B cell (primary cell): ENCODE results near the gene TELO2. TPM values are rescaled to one million over a fixed set of nuclear protein-coding genes. Genes with fewer than 3 reads are reported as not detected.

Source experiments
- ATAC-seq: fragments of 200-7000 bp; cut with Tn5 transposase; one replicate; pipeline ENCODE4 v1.10.0; 2021; ENCODE audit warnings: low read depth, mild to moderate bottlenecking, moderate number of reproducible peaks, moderate library complexity
- CTCF ChIA-PET: fragments of 350-600 bp; sonication (Branson Sonifier 250); formaldehyde crosslinking; loops from one replicate; lab custom pipeline; 2021; ENCODE audit warnings: antibody characterized with exemption, inconsistent platforms; lab: Charles Lee
- POLR2A ChIA-PET: fragments of 350-600 bp; sonication (Branson Sonifier 250); formaldehyde crosslinking; loops from one replicate; lab custom pipeline; 2021; ENCODE audit warnings: antibody characterized with exemption; lab: Charles Lee
- DNase-seq: peaks from one replicate; pipeline ENCODE4 v3.0.0; 2013
- H2AFZ ChIP-seq: 2 replicates; pipeline ENCODE4 v1.6.1; 2012; ENCODE audit warnings: mild to moderate bottlenecking, low read depth, low read length; ENCODE audit not compliant: insufficient read depth, poor library complexity, severe bottlenecking
- H3K27ac ChIP-seq, 2 donors: 1 replicate in 1 of 2; 2 replicates in 1 of 2; pipeline ENCODE4 v1.5.1; 2012 to 2013; ENCODE audit warnings: low read length in 2 of 2, mild to moderate bottlenecking in 2 of 2, moderate library complexity in 1 of 2
- H3K27me3 ChIP-seq, 4 experiments: fragments of 200-600 bp in 1 of 4; sonication (generic) in 1 of 4; replicated peaks in 1 of 4; 1 replicate in 2 of 4; 2 replicates in 2 of 4; pipeline versions ENCODE4 v1.6.1 to v1.7.0; 2013 to 2016; ENCODE audit warnings: low read length in 3 of 4, mild to moderate bottlenecking in 2 of 4, mixed read lengths in 1 of 4, moderate library complexity in 1 of 4; ENCODE audit not compliant: insufficient read depth in 4 of 4, control insufficient read depth in 3 of 4; ENCODE audit errors: control extremely low read depth in 1 of 4
- H3K36me3 ChIP-seq, 2 experiments: replicated peaks in 1 of 2; 1 replicate in 1 of 2; 2 replicates in 1 of 2; pipeline versions ENCODE4 v1.6.1 to v1.7.1; 2013; ENCODE audit warnings: low read length in 1 of 2; ENCODE audit not compliant: insufficient read depth in 2 of 2, control insufficient read depth in 1 of 2; ENCODE audit errors: control extremely low read depth in 1 of 2, extremely low read depth in 1 of 2
- H3K4me1 ChIP-seq, 2 donors: fragments of 200-600 bp in 1 of 2; sonication (generic) in 1 of 2; 1 replicate in 1 of 2; 2 replicates in 1 of 2; pipeline versions ENCODE4 v1.5.1 to v1.6.1; 2013 to 2017; ENCODE audit warnings: low read length in 2 of 2; ENCODE audit not compliant: control insufficient read depth in 2 of 2, insufficient read depth in 2 of 2
- H3K4me2 ChIP-seq: replicated peaks from 2 replicates; pipeline ENCODE3; 2012; ENCODE audit warnings: mild to moderate bottlenecking, low read depth, low read length; ENCODE audit not compliant: poor library complexity, severe bottlenecking
- H3K4me3 ChIP-seq, 5 experiments: fragments of 200-600 bp in 1 of 5; sonication (generic) in 1 of 5; 1 replicate in 3 of 5; 2 replicates in 2 of 5; pipeline versions ENCODE4 v1.5.1 to v1.7.0; 2011 to 2016; ENCODE audit warnings: low read length in 4 of 5, mild to moderate bottlenecking in 4 of 5, low read depth in 2 of 5, control low read depth in 1 of 5, moderate library complexity in 1 of 5; ENCODE audit not compliant: insufficient read depth in 1 of 5; ENCODE audit errors: control extremely low read depth in 1 of 5, extremely low read depth in 1 of 5
- H3K79me2 ChIP-seq: fragments of 200-600 bp; sonication (generic); one replicate; pipeline ENCODE4 v1.6.0; 2016; ENCODE audit warnings: low read length; ENCODE audit not compliant: control insufficient read depth, insufficient read depth
- H3K9ac ChIP-seq: fragments of 200-600 bp; sonication (generic); 2 replicates; pipeline ENCODE4 v1.6.1; 2017; ENCODE audit warnings: mild to moderate bottlenecking, low read length, moderate library complexity
- H3K9me3 ChIP-seq, 3 donors: one replicate each; pipeline versions ENCODE4 v1.6.1 to v1.7.1; 2013; ENCODE audit warnings: low read length in 2 of 3; ENCODE audit not compliant: control insufficient read depth in 2 of 3, insufficient read depth in 1 of 3; ENCODE audit errors: control extremely low read depth in 1 of 3
- H4K20me1 ChIP-seq: 2 replicates; pipeline ENCODE4 v1.6.0; 2012; ENCODE audit warnings: mild to moderate bottlenecking, low read length; ENCODE audit not compliant: insufficient read depth, control insufficient read depth, poor library complexity, severe bottlenecking
- H3K27ac Mint-ChIP-seq: one replicate; pipeline ENCODE4 v1.8.0; 2021; ENCODE audit warnings: mixed read lengths
- H3K27me3 Mint-ChIP-seq: one replicate; pipeline ENCODE4 v1.8.0; 2021; ENCODE audit warnings: mixed read lengths
- H3K4me1 Mint-ChIP-seq: one replicate; pipeline ENCODE4 v1.8.0; 2021; ENCODE audit warnings: mixed read lengths
- H3K4me3 Mint-ChIP-seq: one replicate; pipeline ENCODE4 v1.8.0; 2021; ENCODE audit warnings: mixed read lengths
- H3K9me3 Mint-ChIP-seq: one replicate; pipeline ENCODE4 v1.8.0; 2022; ENCODE audit warnings: mixed read lengths; ENCODE audit not compliant: insufficient read depth
- CTCF ChIP-seq: fragments of 200-600 bp; IDR thresholded peaks from one replicate; pipeline ENCODE4 v1.8.0; 2022; ENCODE audit warnings: antibody characterized with exemption, mild to moderate bottlenecking
- EZH2 ChIP-seq: IDR thresholded peaks from 2 replicates; pipeline ENCODE4 v1.6.1; 2012; ENCODE audit warnings: borderline replicate concordance, low read depth, mild to moderate bottlenecking, moderate library complexity, low read length; ENCODE audit not compliant: insufficient read depth, poor library complexity, severe bottlenecking
- WGBS: methylation state at CpG from one replicate; pipeline ENCODE4 v1.1.5; 2013; ENCODE audit warnings: missing lambda C conversion rate; ENCODE audit not compliant: insufficient coverage; 5-methylcytosine and 5-hydroxymethylcytosine counted together
- intact Hi-C: fragments of 100-400 bp; cut with micrococcal nuclease; formaldehyde crosslinking; loops from one replicate; pipeline ENCODE4 v1.10.0; 2022
- polyA plus RNA-seq: library from polyadenylated mRNA; depleted of rRNA; stranded (reverse); fragments of >200 nt; gene quantifications from 2 replicates; pipeline ENCODE4 v1.2.3, GENCODE V29; 2012
- total RNA-seq, 2 donors: library from RNA; stranded (reverse); fragments of 120-200 nt in 1 of 2; gene quantifications; 1 replicate in 1 of 2; 2 replicates in 1 of 2; pipeline versions ENCODE4 v1.2.3 to v1.2.4, GENCODE V29; 2013 to 2022

The TELO2 gene
- total and polyA plus RNA-seq, 2 donors (not counting 1 experiment from before 2014, with no cell fraction given), result 81.9 to 136 TPM

- TF ChIP-seq EZH2, result no peak
- TF ChIP-seq CTCF, result no peak
- Histone ChIP-seq H2AFZ (no peak overlapping the region), H4K20me1 (no peaks in the 10 kb centered on the region), H3K4me2 (no peak overlapping the region), H3K79me2 (no peaks in the 10 kb centered on the region), H3K9me3 (no peaks in the 10 kb centered on the region), H3K27me3 (no peaks in the 10 kb centered on the region), H3K4me1 (no peaks in the 10 kb centered on the region), H3K9ac (no peak overlapping the region), H3K36me3 (no peaks in the 10 kb centered on the region), H3K27ac (no peak overlapping the region), H3K4me3 (no peak overlapping the region)
- DNase-seq, result no peak
- no peak for ATAC-seq
- Mint-ChIP-seq H3K4me3 (no peak overlapping the region), H3K27me3 (no peaks in the 10 kb centered on the region), H3K27ac (no peak overlapping the region), H3K9me3 (no peaks in the 10 kb centered on the region), H3K4me1 (no peaks in the 10 kb centered on the region)
- ChIA-PET POLR2A (no interaction called here), CTCF (no interaction called here)
- intact Hi-C loops, result no loop called here
- 96% methylated on average over 11 of the region's 12 CpGs for WGBS
Observed at GRCh38 chr16:1551166-1551565, 58.0 kb downstream of the TELO2 start.

GRCh38 chr16:1552129-1552528, 59.0 kb downstream of the TELO2 start:
- Histone ChIP-seq H3K9ac (no peak overlapping the region), H3K4me1 (no peaks in the 10 kb centered on the region), H3K4me3 (no peak overlapping the region), H4K20me1 (no peaks in the 10 kb centered on the region), H3K4me2 (no peak overlapping the region), H3K27me3 (no peaks in the 10 kb centered on the region), H3K9me3 (no peaks in the 10 kb centered on the region), H3K79me2 (no peaks in the 10 kb centered on the region), H3K27ac (no peak overlapping the region), H2AFZ (no peak overlapping the region), H3K36me3 (no peaks in the 10 kb centered on the region)
- ChIA-PET POLR2A (interaction anchor here (0.6 kb wide), 1 partner anchor 257 kb away, joined by 4 read pairs; no protein-coding TSS in a partner anchor), CTCF (no interaction called here)
- no peaks in the 10 kb centered on the region for H3K27me3 Mint-ChIP-seq
- WGBS, result 89% methylated on average over 15 of the region's 15 CpGs
- H3K9me3 Mint-ChIP-seq, result no peaks in the 10 kb centered on the region
- DNase-seq (no peak), ATAC-seq (no peak)
- intact Hi-C loops, result no loop called here
- H3K4me3 Mint-ChIP-seq, result no peak overlapping the region
- no peak for TF ChIP-seq EZH2
- TF ChIP-seq CTCF, result no peak
- H3K27ac Mint-ChIP-seq, result no peak overlapping the region
- H3K4me1 Mint-ChIP-seq, result no peaks in the 10 kb centered on the region
